ENCODE results near the gene SAMD4A. TPM values are rescaled to one million over a fixed set of nuclear protein-coding genes. Genes with fewer than 3 reads are reported as not detected.

The SAMD4A gene
- 100 to 1,000 TPM in 8 of 9 donors, 10 to 100 TPM in 1; 95.7 to 247 (median 159) TPM for total RNA-seq
- polyA plus RNA-seq = 10 to 100 TPM; 45.0 to 63.6 TPM
- long read RNA-seq, donor 1, partial matches to known transcripts = 42 of 99 reads
- long read RNA-seq, donor 1, other reads (novel, unspliced or antisense) = 54 of 99 reads
- long read RNA-seq, donor 2, full-length matches to known transcripts = 12 of 52 reads
- long read RNA-seq, donor 2, partial matches to known transcripts = 34 of 52 reads
- long read RNA-seq, donor 2, other reads (novel, unspliced or antisense) = 6 of 52 reads
- long read RNA-seq, donor 3, partial matches to known transcripts = 41 of 90 reads
- long read RNA-seq, donor 3, other reads (novel, unspliced or antisense) = 48 of 90 reads

- H3K9me3 ChIP-seq = no peaks in the 10 kb centered on the region
- H3K27me3 ChIP-seq = no peaks in the 10 kb centered on the region
- intact Hi-C loops (cut with DNase I) = loop anchor here in 9 of 10 donors (1.0 to 10.0 kb wide), 12 partner anchors 60 to 418 kb away; partner anchors contain the start of gene GCH1 (in 1 of the 9)
- TF ChIP-seq POLR2A (IDR thresholded peaks at IDR 0.05) (peak in 1 of 2 donors; percentile 44), CTCF (IDR thresholded peaks at IDR 0.05) (peak in 11 of 12 donors; percentile 18 to 58 (median 34))
- DNase-seq = peak; percentile 85 to 91 (median 87)
- peak within 1 kb of the TSS; percentile 90 to 100 (median 99) for H3K27ac ChIP-seq
- H3K4me1 ChIP-seq = peaks cover 0 to 51% (median 32%) of the 10 kb centered on the region in 12 donors
- 0 to 2% (median 0%) methylated on average over 10 to 91 of the region's 91 CpGs for WGBS, 4 donors
- peaks cover 0 to 5% (median 0%) of the 10 kb centered on the region in 9 donors for H3K36me3 ChIP-seq
- peak; percentile 41 to 65 (median 52) for ATAC-seq
- H3K4me3 ChIP-seq = peak within 1 kb of the TSS; percentile 58 to 91 (median 76)
Measured at GRCh38 chr14:54566410-54567223, at the start of gene SAMD4A. Gene SAMD4A (plus strand): TSS chr14:54567128. CDS start chr14:54567917, 789 bp downstream.

GRCh38 chr14:54524410-54524809, 42.5 kb upstream of the SAMD4A start:
- Histone ChIP-seq H3K36me3 (peaks cover 0 to 71% (median 52%) of the 10 kb centered on the region in 9 donors), H3K9me3 (no peaks in the 10 kb centered on the region), H3K27ac (no peak overlapping the region), H3K4me1 (peaks cover 0 to 7% (median 0%) of the 10 kb centered on the region in 12 donors), H3K4me3 (no peak overlapping the region), H3K27me3 (no peaks in the 10 kb centered on the region)
- intact Hi-C loops (cut with DNase I) = no loop called here
- ATAC-seq (no peak), DNase-seq (no peak)
- TF ChIP-seq POLR2A (IDR thresholded peaks at IDR 0.05) (no peak), CTCF (IDR thresholded peaks at IDR 0.05) (no peak)
- 92 to 96% (median 95%) methylated on average over 4 of the region's 4 CpGs for WGBS, 4 donors

- peaks cover 0 to 7% (median 0%) of the 10 kb centered on the region in 12 donors for H3K4me1 ChIP-seq
Measured at GRCh38 chr14:54528973-54529372, 38.0 kb upstream of the SAMD4A start.

More at GRCh38 chr14:54528973-54529372, 38.0 kb upstream of the SAMD4A start:
- H3K27ac ChIP-seq = no peak overlapping the region
- DNase-seq (no peak), ATAC-seq (peak in 1 of 4 donors; percentile 67)
- TF ChIP-seq POLR2A (IDR thresholded peaks at IDR 0.05) (no peak), CTCF (IDR thresholded peaks at IDR 0.05) (no peak)
- H3K27me3 ChIP-seq = no peaks in the 10 kb centered on the region
- intact Hi-C loops (cut with DNase I) = no loop called here
- peaks cover 0 to 74% (median 63%) of the 10 kb centered on the region in 9 donors for H3K36me3 ChIP-seq
- no peaks in the 10 kb centered on the region for H3K9me3 ChIP-seq
- 34 to 69% (median 49%) methylated on average over 2 of the region's 2 CpGs for WGBS, 4 donors
- no peak overlapping the region for H3K4me3 ChIP-seq
